ENCODE data around the gene PDE10A. TPM values are rescaled to one million over a fixed set of nuclear protein-coding genes. Genes with fewer than 3 reads are reported as not detected.

PDE10A gene
- total and polyA plus RNA-seq, 2 of the 4 experiments (the other 2 are of a cell fraction) = 3.4 to 12.4 TPM

DNA sequence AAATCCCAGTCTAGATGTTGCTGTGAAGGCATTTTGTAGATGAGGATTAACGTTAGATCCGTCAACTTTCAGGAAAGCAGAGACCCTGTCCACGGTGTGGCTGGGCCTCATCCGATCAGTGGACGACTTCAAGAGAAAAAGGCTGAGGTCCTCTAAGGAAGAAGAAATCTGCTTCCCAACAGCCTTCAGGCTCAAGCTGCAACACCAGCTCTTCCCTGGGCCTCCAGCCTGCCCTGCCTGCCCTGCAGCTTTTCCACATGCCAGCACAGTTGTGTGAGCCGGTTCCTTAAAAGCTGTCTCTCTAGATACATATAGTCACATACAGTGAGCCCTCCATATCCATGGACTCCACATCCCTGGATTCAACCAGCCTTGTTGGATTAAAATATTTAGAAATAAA is 14.1 kb upstream of the PDE10A start:
- POLR2A ChIA-PET (ENCODE audit: unreplicated experiment) = no interaction called here
- H4K8ac ChIP-seq (ENCODE audit: low read depth in 2 of 2, low read length in 2 of 2) = no peak overlapping the region; a peak in 1 of 4 replicates
- in situ Hi-C loops (cut with MboI; ENCODE audit: low sequenced_read_pairs) (no loop called here), intact Hi-C loops (cut with micrococcal nuclease) (no loop called here), dilution Hi-C loops (cut with HindIII; ENCODE audit: low sequenced_read_pairs, unreplicated experiment) (no loop called here)
- no peak overlapping the region for H2BK120ac ChIP-seq (ENCODE audit: low read depth, low read length)
- no TSS peak for BruUV-seq (replicated peaks)
- H3K23ac ChIP-seq (ENCODE audit: low read depth, low read length) = peak overlapping the region; percentile 40; the same call in 1 of the 2 replicates
- no peak for ATAC-seq (ENCODE audit: low read depth)
- no peak overlapping the region for H3K56ac ChIP-seq (ENCODE audit: extremely low read depth, insufficient read depth, low read length)
- H2AK5ac ChIP-seq (ENCODE audit: low read depth, low read length) = no peak overlapping the region
- H2AFZ ChIP-seq (replicated peaks; ENCODE audit: low read length, poor library complexity) = peak overlapping the region; percentile 69
- no peaks in the 10 kb centered on the region for H3K9me1 ChIP-seq (ENCODE audit: insufficient read depth, low read length)
- TF ChIP-seq CHD1 (IDR thresholded peaks at IDR 0.05; ENCODE audit: low read depth, low read length) (no peak), MAFK (IDR thresholded peaks at IDR 0.05; ENCODE audit: low read depth, low read length) (no peak), RFX5 (IDR thresholded peaks at IDR 0.05; ENCODE audit: low read depth, low read length) (no peak), FOS (IDR thresholded peaks at IDR 0.05; ENCODE audit: low read depth, low read length) (no peak), RAD21 (IDR thresholded peaks at IDR 0.05; ENCODE audit: low read length) (no peak), MAZ (IDR thresholded peaks at IDR 0.05; ENCODE audit: borderline replicate concordance, low read depth, low read length) (no peak), BHLHE40 (IDR thresholded peaks at IDR 0.05; ENCODE audit: low read depth, low read length) (no peak)
- CTCF ChIA-PET = interaction anchor here (1.3 kb wide), 1 partner anchor 13 kb away, joined by 3 read pairs; no protein-coding TSS in a partner anchor
- H3K9ac ChIP-seq (ENCODE audit: low read depth, low read length) = no peak overlapping the region
- H3K4me2 ChIP-seq (ENCODE audit: low read depth, low read length) = no peak overlapping the region
- no peaks in the 10 kb centered on the region; the same call in 1 of the 2 replicates for H3K27me3 ChIP-seq (ENCODE audit: control insufficient read depth, insufficient read depth, low read length)
- no peaks in the 10 kb centered on the region for H4K20me1 ChIP-seq (ENCODE audit: insufficient read depth, low read length)
- no peak overlapping the region for H4K91ac ChIP-seq (ENCODE audit: insufficient read depth, low read depth, low read length)
- peaks cover 2% of the 10 kb centered on the region for H3K4me1 ChIP-seq (ENCODE audit: control insufficient read depth, insufficient read depth, low read length)
- no peak overlapping the region for H3K4me3 ChIP-seq (ENCODE audit: insufficient read depth, low read depth, low read length)
- H3K18ac ChIP-seq (ENCODE audit: low read depth, low read length) = no peak overlapping the region
- no peak overlapping the region for H2AK9ac ChIP-seq (replicated peaks; ENCODE audit: low read depth, low read length, poor library complexity)
- no peaks in the 10 kb centered on the region for H3K9me3 ChIP-seq (ENCODE audit: control insufficient read depth, insufficient read depth, low read length)
- H2BK15ac ChIP-seq (ENCODE audit: low read depth, low read length) = no peak overlapping the region
- H2BK20ac ChIP-seq (ENCODE audit: low read depth, low read length) = 0 out of 2 replicates have a peak overlapping the region, but pooled peaks have one; percentile 29
- DNase-seq = no peak
- no peak overlapping the region for H3K4ac ChIP-seq (ENCODE audit: low read depth, low read length)
- no peak overlapping the region for H2BK5ac ChIP-seq (ENCODE audit: low read depth, low read length, poor library complexity, severe bottlenecking)
- no peaks in the 10 kb centered on the region for H3K79me1 ChIP-seq (ENCODE audit: low read depth in 1 of 2, low read length in 2 of 2)
- H3K36me3 ChIP-seq (ENCODE audit: control insufficient read depth, insufficient read depth, low read length) = no peaks in the 10 kb centered on the region
- 93% methylated on average over 2 of the region's 6 CpGs; no CpG with 5 or more reads in 1 of the 2 experiments for WGBS, 2 experiments (ENCODE audit: extremely low coverage in 2 of 2, insufficient read length in 1 of 2)
- H4K5ac ChIP-seq (ENCODE audit: low read depth, low read length) = no peak overlapping the region
- no peak overlapping the region; the same call in 1 of the 2 replicates for H3K14ac ChIP-seq (replicated peaks; ENCODE audit: low read depth, low read length)
- H3K27ac ChIP-seq (ENCODE audit: insufficient read depth, low read length) = no peak overlapping the region
